ENCODE measurements around the gene SH3D19. TPM values are rescaled to one million over a fixed set of nuclear protein-coding genes. Genes with fewer than 3 reads are reported as not detected.

The SH3D19 gene
- total RNA-seq, 2 donors from 2014 or later, result 94.8 to 143 TPM

- Histone ChIP-seq H3K27ac (no peak overlapping the region), H3K9me3 (no peaks in the 10 kb centered on the region), H3K27me3 (replicated peaks; ENCODE audit: insufficient read depth) (no peaks in the 10 kb centered on the region), H3K4me3 (no peak overlapping the region), H3K36me3 (no peaks in the 10 kb centered on the region), H3K4me1 (ENCODE audit: control insufficient read depth in 1 of 2, low read depth in 2 of 2) (no peaks in the 10 kb centered on the region)
- ATAC-seq (ENCODE audit: insufficient number of reproducible peaks, low FRiP score, low read depth) (no peak), DNase-seq (ENCODE audit: low spot score) (no peak)
- no peak for TF ChIP-seq CTCF (IDR thresholded peaks at IDR 0.05)
Observed at GRCh38 chr4:151182455-151182996, 142.9 kb downstream of the SH3D19 start.

- peaks cover 14% of the 10 kb centered on the region for H3K36me3 ChIP-seq
- no peaks in the 10 kb centered on the region for H3K27me3 ChIP-seq (replicated peaks; ENCODE audit: insufficient read depth)
- no peak for TF ChIP-seq CTCF (IDR thresholded peaks at IDR 0.05)
- H3K4me1 ChIP-seq (ENCODE audit: control insufficient read depth in 1 of 2, low read depth in 2 of 2), result peaks cover 0 to 8% of the 10 kb centered on the region in 2 donors
- no peak overlapping the region for H3K27ac ChIP-seq
- ATAC-seq (ENCODE audit: insufficient number of reproducible peaks, low FRiP score, low read depth), result no peak
- no peak overlapping the region for H3K4me3 ChIP-seq
- DNase-seq (ENCODE audit: low spot score), result no peak
- no peaks in the 10 kb centered on the region for H3K9me3 ChIP-seq
Observed at GRCh38 chr4:151176685-151177084, 148.7 kb downstream of the SH3D19 start.

GRCh38 chr4:151175754-151176631 is 149.4 kb downstream of the SH3D19 start:
- Histone ChIP-seq H3K4me3 (no peak overlapping the region), H3K27me3 (replicated peaks; ENCODE audit: insufficient read depth) (no peaks in the 10 kb centered on the region), H3K9me3 (no peaks in the 10 kb centered on the region), H3K36me3 (peaks cover 14% of the 10 kb centered on the region), H3K4me1 (ENCODE audit: control insufficient read depth in 1 of 2, low read depth in 2 of 2) (peaks cover 0 to 8% of the 10 kb centered on the region in 2 donors), H3K27ac (no peak overlapping the region)
- DNase-seq (ENCODE audit: low spot score) (no peak), ATAC-seq (ENCODE audit: insufficient number of reproducible peaks, low FRiP score, low read depth) (no peak)
- TF ChIP-seq CTCF (IDR thresholded peaks at IDR 0.05), result no peak

- Histone ChIP-seq H3K4me3 (no peak overlapping the region), H3K27me3 (replicated peaks; ENCODE audit: insufficient read depth) (no peaks in the 10 kb centered on the region), H3K27ac (no peak overlapping the region), H3K36me3 (peaks cover 14% of the 10 kb centered on the region), H3K4me1 (ENCODE audit: control insufficient read depth in 1 of 2, low read depth in 2 of 2) (peaks cover 0 to 8% of the 10 kb centered on the region in 2 donors), H3K9me3 (no peaks in the 10 kb centered on the region)
- no peak for ATAC-seq (ENCODE audit: insufficient number of reproducible peaks, low FRiP score, low read depth)
- no peak for DNase-seq (ENCODE audit: low spot score)
- no peak for TF ChIP-seq CTCF (IDR thresholded peaks at IDR 0.05)
Observed at GRCh38 chr4:151175233-151175632, 150.2 kb downstream of the SH3D19 start.

- TF ChIP-seq CTCF (IDR thresholded peaks at IDR 0.05), result no peak
- H3K36me3 ChIP-seq, result peaks cover 14% of the 10 kb centered on the region
- no peak for ATAC-seq (ENCODE audit: insufficient number of reproducible peaks, low FRiP score, low read depth)
- H3K9me3 ChIP-seq, result no peaks in the 10 kb centered on the region
- H3K4me3 ChIP-seq, result no peak overlapping the region
- H3K27ac ChIP-seq, result no peak overlapping the region
- H3K4me1 ChIP-seq (ENCODE audit: control insufficient read depth in 1 of 2, low read depth in 2 of 2), result peaks cover 0 to 13% of the 10 kb centered on the region in 2 donors
- DNase-seq (ENCODE audit: low spot score), result no peak
- no peaks in the 10 kb centered on the region for H3K27me3 ChIP-seq (replicated peaks; ENCODE audit: insufficient read depth)
Observed at GRCh38 chr4:151174784-151175183, 150.6 kb downstream of the SH3D19 start.

Data from thoracic aorta (tissue), 2 donors.